Ascending aorta (tissue), 2 donors: ENCODE results near the gene CNIH2. TPM values are rescaled to one million over a fixed set of nuclear protein-coding genes. Genes with fewer than 3 reads are reported as not detected.

Experiments used
- DNase-seq, 2 donors: peaks; one replicate each; pipeline ENCODE4 v3.0.0-alpha.2; 2019; ENCODE audit warnings: low spot score in 2 of 2
- H3K27ac ChIP-seq, 2 donors: fragments of 200-600 bp; sonication (generic); one replicate each; pipeline ENCODE4 v1.5.1; 2016 to 2017; ENCODE audit warnings: mild to moderate bottlenecking in 1 of 2
- H3K27me3 ChIP-seq: fragments of 200-600 bp; sonication (generic); one replicate; pipeline ENCODE4 v1.5.1; 2017
- H3K36me3 ChIP-seq, 2 donors: fragments of 200-600 bp; sonication (generic); one replicate each; pipeline ENCODE4 v1.5.1; 2016
- H3K4me1 ChIP-seq, 2 donors: fragments of 200-600 bp; sonication (generic); one replicate each; pipeline ENCODE4 v1.5.1; 2016 to 2017; ENCODE audit warnings: mild to moderate bottlenecking in 1 of 2
- H3K4me3 ChIP-seq, 2 donors: fragments of 200-600 bp; sonication (generic); one replicate each; pipeline ENCODE4 v1.5.1; 2016 to 2017; ENCODE audit warnings: mild to moderate bottlenecking in 1 of 2
- H3K9me3 ChIP-seq, 2 donors: fragments of 200-600 bp; sonication (generic); one replicate each; pipeline ENCODE4 v1.5.1; 2016
- intact Hi-C: fragments of 100-400 bp; cut with DNase I; formaldehyde crosslinking; loops from one replicate; pipeline ENCODE4 v1.15.1; 2023
- total RNA-seq: library from RNA; depleted of rRNA; stranded (reverse); fragments of >200 nt; gene quantifications from one replicate; pipeline ENCODE4 v1.1.0, GENCODE V29; 2016
- TF ChIP-seq, protein P1 (sequence below), 3 experiments: fragments of 200-600 bp in 2 of 3; fragments of 450-650 bp in 1 of 3; sonication (generic) in 2 of 3; IDR thresholded peaks; one replicate each; pipeline ENCODE4 v1.5.1; 2016 to 2019; ENCODE audit warnings: antibody characterized with exemption in 3 of 3, mild to moderate bottlenecking in 1 of 3, moderate library complexity in 1 of 3

The CNIH2 gene
- total RNA-seq, 1 donor from 2014 or later: not detected

DNA sequence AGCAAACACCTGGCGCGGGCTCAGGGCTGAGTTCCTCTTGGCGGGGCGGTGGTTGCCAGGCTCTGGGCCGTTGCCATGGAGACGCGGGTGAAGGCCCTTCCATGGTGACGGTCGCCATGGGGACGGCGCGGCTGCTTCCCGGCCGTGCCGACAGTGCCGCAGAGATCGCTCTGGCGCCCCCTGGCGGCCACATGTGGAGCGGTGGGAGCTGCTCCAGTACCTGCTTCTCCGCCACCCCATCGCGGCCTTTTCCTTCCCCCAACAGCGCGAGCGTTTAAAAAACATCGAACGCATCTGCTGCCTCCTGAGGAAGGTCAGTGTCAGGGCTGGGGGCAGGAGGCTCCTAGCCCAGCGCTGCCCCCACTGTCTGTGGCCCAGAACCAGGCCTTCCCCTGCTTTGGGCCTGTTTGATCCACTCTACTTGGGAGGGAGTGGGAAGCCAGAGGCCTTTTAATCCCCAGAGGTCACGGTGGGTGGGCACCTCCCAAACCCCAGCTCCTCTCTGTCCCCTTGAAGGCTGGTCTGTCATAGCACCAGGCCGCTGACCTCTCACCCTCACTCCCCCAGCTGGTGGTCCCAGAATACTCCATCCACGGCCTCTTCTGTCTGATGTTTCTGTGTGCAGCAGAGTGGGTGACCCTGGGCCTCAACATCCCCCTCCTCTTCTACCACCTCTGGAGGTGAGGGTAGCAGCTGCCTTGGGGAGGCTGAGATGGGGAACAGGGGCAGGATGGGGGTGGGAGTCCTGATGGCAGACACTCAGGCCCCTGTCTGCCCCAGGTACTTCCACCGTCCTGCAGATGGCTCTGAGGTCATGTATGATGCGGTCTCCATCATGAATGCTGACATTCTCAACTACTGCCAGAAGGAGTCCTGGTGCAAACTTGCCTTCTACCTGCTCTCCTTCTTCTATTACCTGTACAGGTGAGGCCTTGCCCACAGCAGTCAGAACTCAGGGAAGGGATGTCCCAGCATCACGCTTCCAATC is 4.8 kb downstream of the CNIH2 start:
- TF ChIP-seq, protein P1, sequence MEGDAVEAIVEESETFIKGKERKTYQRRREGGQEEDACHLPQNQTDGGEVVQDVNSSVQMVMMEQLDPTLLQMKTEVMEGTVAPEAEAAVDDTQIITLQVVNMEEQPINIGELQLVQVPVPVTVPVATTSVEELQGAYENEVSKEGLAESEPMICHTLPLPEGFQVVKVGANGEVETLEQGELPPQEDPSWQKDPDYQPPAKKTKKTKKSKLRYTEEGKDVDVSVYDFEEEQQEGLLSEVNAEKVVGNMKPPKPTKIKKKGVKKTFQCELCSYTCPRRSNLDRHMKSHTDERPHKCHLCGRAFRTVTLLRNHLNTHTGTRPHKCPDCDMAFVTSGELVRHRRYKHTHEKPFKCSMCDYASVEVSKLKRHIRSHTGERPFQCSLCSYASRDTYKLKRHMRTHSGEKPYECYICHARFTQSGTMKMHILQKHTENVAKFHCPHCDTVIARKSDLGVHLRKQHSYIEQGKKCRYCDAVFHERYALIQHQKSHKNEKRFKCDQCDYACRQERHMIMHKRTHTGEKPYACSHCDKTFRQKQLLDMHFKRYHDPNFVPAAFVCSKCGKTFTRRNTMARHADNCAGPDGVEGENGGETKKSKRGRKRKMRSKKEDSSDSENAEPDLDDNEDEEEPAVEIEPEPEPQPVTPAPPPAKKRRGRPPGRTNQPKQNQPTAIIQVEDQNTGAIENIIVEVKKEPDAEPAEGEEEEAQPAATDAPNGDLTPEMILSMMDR (IDR thresholded peaks at IDR 0.05): peak; percentile 96 to 99 (median 98)
- H3K27ac ChIP-seq: no peak overlapping the region
- H3K9me3 ChIP-seq: no peaks in the 10 kb centered on the region
- no peaks in the 10 kb centered on the region for H3K27me3 ChIP-seq
- H3K36me3 ChIP-seq: peaks cover 0 to 17% of the 10 kb centered on the region in 2 donors
- no peak overlapping the region for H3K4me3 ChIP-seq
- H3K4me1 ChIP-seq: peaks cover 2 to 22% of the 10 kb centered on the region in 2 donors
- peak; percentile 92 to 99 for DNase-seq
- intact Hi-C loops: loop anchor here (1.0 kb wide), 2 partner anchors 14 to 60 kb away; partner anchors contain the start of gene RAB1B

DNA sequence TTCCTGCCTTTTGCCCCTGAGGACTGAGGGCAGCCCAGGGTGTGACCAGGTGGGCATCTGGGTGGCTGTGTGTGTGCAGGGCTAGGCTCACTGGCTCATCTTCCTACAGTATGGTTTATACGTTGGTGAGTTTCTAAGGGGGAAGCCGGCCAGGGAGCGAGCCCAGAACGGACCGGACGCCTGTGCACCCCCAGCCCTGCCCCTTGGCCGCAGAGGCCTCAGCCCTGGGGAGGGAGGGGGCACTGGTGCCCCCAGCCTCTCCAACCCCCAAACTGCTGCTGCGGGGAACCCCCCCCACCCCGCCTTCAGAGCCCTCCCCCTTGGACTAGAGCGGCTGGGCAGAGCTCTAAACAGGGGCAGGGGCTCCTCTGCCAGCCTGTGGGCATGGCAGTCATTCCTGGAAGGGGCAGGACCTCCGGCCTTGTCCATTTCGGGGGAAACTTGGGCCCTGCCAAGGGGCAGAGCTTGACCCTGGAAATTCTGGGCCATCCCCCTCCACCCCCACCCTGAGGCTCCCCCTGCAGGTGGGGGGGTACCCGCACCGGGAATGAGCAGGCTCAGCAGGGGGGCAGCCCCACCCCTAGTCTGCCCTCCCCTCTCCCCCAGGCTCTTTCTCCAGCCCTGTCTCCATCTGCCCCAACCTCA is 5.6 kb downstream of the CNIH2 start:
- TF ChIP-seq, protein P1 (IDR thresholded peaks at IDR 0.05): no peak
- intact Hi-C loops: no loop called here
- Histone ChIP-seq H3K4me3 (no peak overlapping the region), H3K9me3 (no peaks in the 10 kb centered on the region), H3K27me3 (no peaks in the 10 kb centered on the region), H3K4me1 (peaks cover 5 to 25% of the 10 kb centered on the region in 2 donors), H3K27ac (no peak overlapping the region), H3K36me3 (peaks cover 0 to 17% of the 10 kb centered on the region in 2 donors)
- no peak for DNase-seq

DNA sequence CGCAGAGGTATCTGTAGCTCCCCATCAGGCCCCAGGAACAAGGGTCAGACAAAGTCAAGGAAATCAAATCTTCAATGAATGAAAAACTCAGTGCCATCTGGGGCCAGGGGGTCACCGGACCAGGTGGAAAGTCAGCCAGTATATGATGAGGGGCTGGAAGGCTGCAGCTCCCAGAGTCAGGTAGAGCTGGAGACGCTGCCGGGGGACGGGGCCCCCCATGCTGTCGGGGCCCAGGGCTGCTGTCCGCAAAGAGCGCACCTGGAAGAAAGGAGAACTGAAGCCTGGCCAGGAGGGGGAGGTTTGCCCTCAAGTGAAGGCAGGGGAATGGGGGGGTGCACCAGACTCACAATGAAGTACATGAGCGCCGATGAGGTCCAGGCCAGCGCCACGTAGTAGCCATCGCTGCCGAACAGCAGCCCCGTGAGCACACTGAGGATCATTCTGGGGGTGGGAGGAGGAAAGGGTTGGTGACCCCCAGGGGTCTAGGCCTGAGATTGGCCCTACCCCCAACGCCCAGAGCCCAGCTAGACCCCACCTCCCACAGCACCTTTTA is 6.6 kb downstream of the CNIH2 start:
- TF ChIP-seq, protein P1 (IDR thresholded peaks at IDR 0.05): no peak
- H3K27me3 ChIP-seq: no peaks in the 10 kb centered on the region
- no peak overlapping the region for H3K27ac ChIP-seq
- H3K4me3 ChIP-seq: no peak overlapping the region
- DNase-seq: no peak
- no peaks in the 10 kb centered on the region for H3K9me3 ChIP-seq
- intact Hi-C loops: no loop called here
- peaks cover 5 to 25% of the 10 kb centered on the region in 2 donors for H3K4me1 ChIP-seq
- peaks cover 0 to 17% of the 10 kb centered on the region in 2 donors for H3K36me3 ChIP-seq

DNA sequence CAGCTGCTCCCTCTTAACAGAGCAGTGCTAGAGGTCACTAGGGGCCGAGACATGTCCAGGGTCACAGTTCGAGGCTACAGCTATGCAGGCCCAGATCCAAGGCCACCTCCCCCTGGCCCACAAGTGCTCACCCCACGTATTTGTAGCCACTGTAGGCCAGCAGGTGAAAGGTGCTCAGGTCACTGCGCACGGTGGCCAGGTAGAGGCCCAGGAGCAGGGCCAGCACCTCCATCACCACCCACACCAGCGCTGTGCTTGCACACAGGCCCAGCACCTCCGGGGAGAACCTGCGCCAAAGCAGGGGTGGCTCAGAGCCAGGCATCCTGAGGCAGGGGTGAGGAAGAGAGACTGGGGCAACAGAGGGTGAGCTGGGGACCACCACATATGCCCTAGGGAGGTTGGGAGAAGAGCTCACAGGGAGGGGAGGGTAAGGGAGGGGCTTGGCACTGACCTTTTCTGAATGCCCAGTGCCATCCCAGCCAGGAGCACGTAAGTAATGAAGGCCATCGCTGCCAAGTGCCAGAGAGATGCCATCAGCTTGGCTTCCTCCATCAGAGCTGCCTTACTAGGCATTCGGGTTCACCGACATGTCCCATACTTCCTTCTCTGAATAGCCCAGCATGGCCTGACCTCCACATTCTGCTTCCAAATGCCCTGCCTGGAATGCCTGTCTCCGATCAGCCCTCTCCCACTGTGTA is 7.4 kb downstream of the CNIH2 start:
- peaks cover 0 to 17% of the 10 kb centered on the region in 2 donors for H3K36me3 ChIP-seq
- H3K4me1 ChIP-seq: peaks cover 5 to 29% of the 10 kb centered on the region in 2 donors
- DNase-seq: peak in 1 of 2 donors; percentile 62
- no peaks in the 10 kb centered on the region for H3K27me3 ChIP-seq
- intact Hi-C loops: no loop called here
- H3K9me3 ChIP-seq: no peaks in the 10 kb centered on the region
- TF ChIP-seq, protein P1 (IDR thresholded peaks at IDR 0.05): no peak
- H3K4me3 ChIP-seq: no peak overlapping the region
- H3K27ac ChIP-seq: no peak overlapping the region

DNA sequence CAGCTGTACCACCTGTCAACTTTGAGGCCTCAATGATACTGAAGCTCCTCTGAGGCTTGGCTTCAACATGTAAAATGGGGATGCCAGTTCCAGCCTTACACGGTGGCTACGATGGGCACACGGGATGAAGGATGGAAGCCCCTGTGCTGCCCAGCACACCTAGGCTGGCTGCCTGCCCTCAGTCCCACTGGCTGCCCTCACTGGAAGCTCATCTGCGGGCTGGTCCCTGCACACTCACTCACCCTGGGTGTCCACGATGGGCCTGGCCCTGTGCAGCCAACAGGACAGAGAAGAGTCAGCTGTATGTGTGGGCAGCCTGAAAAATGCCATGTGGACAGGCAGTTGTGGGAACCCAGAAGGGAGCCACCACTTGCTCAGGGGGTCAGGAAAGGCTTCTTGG is 8.7 kb downstream of the CNIH2 start:
- H3K4me1 ChIP-seq: peaks cover 5 to 29% of the 10 kb centered on the region in 2 donors
- intact Hi-C loops: no loop called here
- TF ChIP-seq, protein P1 (IDR thresholded peaks at IDR 0.05): no peak

More for the DNA sequence above, 8.7 kb downstream of the CNIH2 start:
- H3K9me3 ChIP-seq: no peaks in the 10 kb centered on the region
- H3K27me3 ChIP-seq: no peaks in the 10 kb centered on the region
- H3K36me3 ChIP-seq: peaks cover 0 to 17% of the 10 kb centered on the region in 2 donors
- no peak overlapping the region for H3K4me3 ChIP-seq
- no peak overlapping the region for H3K27ac ChIP-seq
- DNase-seq: no peak
